OCI-LY7 (cell line): Measurements from ENCODE around the gene CHAF1A.

Source experiments
- EZH2phosphoT487 ChIP-seq: fragments of 200-600 bp; sonication (generic); IDR thresholded peaks from 2 replicates; pipeline ENCODE4 v1.6.1; 2018; ENCODE audit warnings: low read depth, borderline replicate concordance, mild to moderate bottlenecking, mixed run types, antibody characterized with exemption, low read length, moderate library complexity, mixed read lengths
- TF ChIP-seq, protein P1 (sequence below): fragments of 200-600 bp; sonication (generic); conservative IDR thresholded peaks from 2 replicates; pipeline ENCODE4 v1.5.1; 2014; ENCODE audit warnings: mild to moderate bottlenecking, antibody characterized with exemption, low read length, moderate library complexity, mixed read lengths

DNA sequence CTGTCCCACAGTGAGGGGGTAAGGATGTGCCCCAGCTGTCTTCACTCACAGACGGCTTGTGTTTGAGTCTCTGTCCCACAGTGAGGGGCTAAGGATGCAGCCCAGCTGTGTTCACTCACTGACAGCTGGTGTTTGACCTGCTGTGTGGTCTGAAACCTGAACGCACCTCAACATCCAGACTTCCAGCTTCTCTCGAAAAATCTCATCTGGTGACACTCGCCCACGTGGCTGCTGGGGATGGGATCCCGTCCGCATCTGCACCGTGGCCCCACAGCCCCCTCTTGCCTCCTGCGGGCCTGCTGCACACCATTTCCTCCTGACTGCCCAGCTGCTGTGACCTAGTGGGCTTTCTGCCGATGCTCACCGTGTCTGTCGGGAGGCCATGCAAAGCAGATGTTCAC is 27.3 kb downstream of the CHAF1A start:
- TF ChIP-seq, protein P1, sequence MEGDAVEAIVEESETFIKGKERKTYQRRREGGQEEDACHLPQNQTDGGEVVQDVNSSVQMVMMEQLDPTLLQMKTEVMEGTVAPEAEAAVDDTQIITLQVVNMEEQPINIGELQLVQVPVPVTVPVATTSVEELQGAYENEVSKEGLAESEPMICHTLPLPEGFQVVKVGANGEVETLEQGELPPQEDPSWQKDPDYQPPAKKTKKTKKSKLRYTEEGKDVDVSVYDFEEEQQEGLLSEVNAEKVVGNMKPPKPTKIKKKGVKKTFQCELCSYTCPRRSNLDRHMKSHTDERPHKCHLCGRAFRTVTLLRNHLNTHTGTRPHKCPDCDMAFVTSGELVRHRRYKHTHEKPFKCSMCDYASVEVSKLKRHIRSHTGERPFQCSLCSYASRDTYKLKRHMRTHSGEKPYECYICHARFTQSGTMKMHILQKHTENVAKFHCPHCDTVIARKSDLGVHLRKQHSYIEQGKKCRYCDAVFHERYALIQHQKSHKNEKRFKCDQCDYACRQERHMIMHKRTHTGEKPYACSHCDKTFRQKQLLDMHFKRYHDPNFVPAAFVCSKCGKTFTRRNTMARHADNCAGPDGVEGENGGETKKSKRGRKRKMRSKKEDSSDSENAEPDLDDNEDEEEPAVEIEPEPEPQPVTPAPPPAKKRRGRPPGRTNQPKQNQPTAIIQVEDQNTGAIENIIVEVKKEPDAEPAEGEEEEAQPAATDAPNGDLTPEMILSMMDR, result no peak
- TF ChIP-seq EZH2phosphoT487, result no peak
